Keratinocyte (primary cell): ENCODE data around the gene LGI4. TPM values are rescaled to one million over a fixed set of nuclear protein-coding genes. Genes with fewer than 3 reads are reported as not detected.

Experiments
- DNase-seq: peaks from one replicate; pipeline ENCODE4 v3.0.0-alpha.2; 2011; ENCODE audit warnings: low read depth, missing footprints, low spot score
- FAIRE-seq: peaks from 2 replicates; lab custom pipeline; 2011; peaks lifted over from hg19 to GRCh38; lab: Jason Lieb, UNC
- H2AFZ ChIP-seq: 2 replicates; pipeline ENCODE4 v1.6.0; 2012; ENCODE audit warnings: low read length, control low read depth, inconsistent platforms; ENCODE audit not compliant: control insufficient read depth
- H3K27ac ChIP-seq: 2 replicates; pipeline ENCODE4 v1.5.1; 2011; ENCODE audit warnings: low read length; ENCODE audit not compliant: control insufficient read depth, insufficient read depth
- H3K27me3 ChIP-seq: 3 replicates; pipeline ENCODE4 v1.6.0; 2011; ENCODE audit warnings: low read length; ENCODE audit not compliant: control insufficient read depth, insufficient read depth; ENCODE audit errors: extremely low read depth
- H3K36me3 ChIP-seq, 2 experiments: 2 replicates in 1 of 2; 3 replicates in 1 of 2; pipeline ENCODE4 v1.5.1; 2011; ENCODE audit warnings: low read length in 2 of 2, mild to moderate bottlenecking in 1 of 2; ENCODE audit not compliant: control insufficient read depth in 2 of 2, insufficient read depth in 2 of 2; ENCODE audit errors: extremely low read depth in 1 of 2
- H3K4me1 ChIP-seq: 3 replicates; pipeline ENCODE4 v1.5.1; 2011; ENCODE audit warnings: low read length; ENCODE audit not compliant: control insufficient read depth, insufficient read depth; ENCODE audit errors: extremely low read depth
- H3K4me2 ChIP-seq: 3 replicates; pipeline ENCODE4 v1.6.0; 2011; ENCODE audit warnings: low read depth, low read length; ENCODE audit not compliant: control insufficient read depth, insufficient read depth; ENCODE audit errors: extremely low read depth
- H3K4me3 ChIP-seq, 3 experiments: fragments of 200-600 bp in 1 of 3; sonication (generic) in 1 of 3; 2 replicates in 2 of 3; 3 replicates in 1 of 3; pipeline ENCODE4 v1.5.1; 2011 to 2016; ENCODE audit warnings: low read length in 3 of 3, mild to moderate bottlenecking in 3 of 3, control low read depth in 2 of 3, inconsistent platforms in 1 of 3, low read depth in 1 of 3, mixed read lengths in 1 of 3, mixed run types in 1 of 3, moderate library complexity in 1 of 3; ENCODE audit not compliant: control insufficient read depth in 2 of 3, insufficient read depth in 2 of 3; ENCODE audit errors: extremely low read depth in 1 of 3
- H3K79me2 ChIP-seq: 2 replicates; pipeline ENCODE4 v1.6.0; 2012; ENCODE audit warnings: low read length; ENCODE audit not compliant: control insufficient read depth, insufficient read depth
- H3K9ac ChIP-seq: 3 replicates; pipeline ENCODE4 v1.6.0; 2011; ENCODE audit warnings: low read length; ENCODE audit not compliant: control insufficient read depth, insufficient read depth; ENCODE audit errors: extremely low read depth
- H3K9me1 ChIP-seq: 3 replicates; pipeline ENCODE4 v1.6.0; 2011; ENCODE audit warnings: low read length; ENCODE audit not compliant: control insufficient read depth, insufficient read depth; ENCODE audit errors: extremely low read depth
- H3K9me3 ChIP-seq: 2 replicates; pipeline ENCODE4 v1.5.1; 2012; ENCODE audit warnings: low read depth, low read length; ENCODE audit not compliant: control insufficient read depth
- H4K20me1 ChIP-seq: 3 replicates; pipeline ENCODE4 v1.6.0; 2011; ENCODE audit warnings: low read length; ENCODE audit not compliant: control insufficient read depth, insufficient read depth; ENCODE audit errors: extremely low read depth
- EZH2 ChIP-seq: IDR thresholded peaks from one replicate; pipeline ENCODE4 v1.6.1; 2012; ENCODE audit warnings: inconsistent platforms, mild to moderate bottlenecking, low read length, moderate library complexity
- dilution Hi-C: fragments of 300-500 bp; cut with MboI; formaldehyde crosslinking; loops from one replicate; pipeline ENCODE4 v1.7.0; 2020; ENCODE audit warnings: low sequenced_read_pairs; ENCODE audit not compliant: extremely low pct_ligation_motif_present
- polyA plus RNA-seq, 5 experiments: library from polyadenylated mRNA; depleted of rRNA in 3 of 5; stranded (reverse) in 3 of 5; stranded (forward) in 1 of 5; unstranded in 1 of 5; fragments of >200 nt; gene quantifications; 1 replicate in 1 of 5; 2 replicates in 3 of 5; 3 replicates in 1 of 5; pipeline versions ENCODE4 v1.2.1 to v1.2.3, GENCODE V29; 2011 to 2012; ENCODE audit warnings: missing spikeins in 2 of 5, low read depth in 1 of 5, low replicate concordance in 1 of 5
- TF ChIP-seq, protein P1 (sequence below), 3 experiments: IDR thresholded peaks in 1 of 3; conservative IDR thresholded peaks in 1 of 3; optimal IDR thresholded peaks in 1 of 3; 2 replicates in 2 of 3; 3 replicates in 1 of 3; pipeline versions ENCODE3 to v1.5.1; 2011; ENCODE audit warnings: low read length in 3 of 3, mild to moderate bottlenecking in 3 of 3, moderate library complexity in 2 of 3, control low read depth in 1 of 3, inconsistent platforms in 1 of 3; ENCODE audit not compliant: insufficient read depth in 2 of 3; ENCODE audit errors: extremely low read depth in 1 of 3

The LGI4 gene
- polyA plus RNA-seq, 1 donor (not counting 4 experiments of a cell fraction or from before 2014, with no cell fraction given) = 0.01 TPM

DNA sequence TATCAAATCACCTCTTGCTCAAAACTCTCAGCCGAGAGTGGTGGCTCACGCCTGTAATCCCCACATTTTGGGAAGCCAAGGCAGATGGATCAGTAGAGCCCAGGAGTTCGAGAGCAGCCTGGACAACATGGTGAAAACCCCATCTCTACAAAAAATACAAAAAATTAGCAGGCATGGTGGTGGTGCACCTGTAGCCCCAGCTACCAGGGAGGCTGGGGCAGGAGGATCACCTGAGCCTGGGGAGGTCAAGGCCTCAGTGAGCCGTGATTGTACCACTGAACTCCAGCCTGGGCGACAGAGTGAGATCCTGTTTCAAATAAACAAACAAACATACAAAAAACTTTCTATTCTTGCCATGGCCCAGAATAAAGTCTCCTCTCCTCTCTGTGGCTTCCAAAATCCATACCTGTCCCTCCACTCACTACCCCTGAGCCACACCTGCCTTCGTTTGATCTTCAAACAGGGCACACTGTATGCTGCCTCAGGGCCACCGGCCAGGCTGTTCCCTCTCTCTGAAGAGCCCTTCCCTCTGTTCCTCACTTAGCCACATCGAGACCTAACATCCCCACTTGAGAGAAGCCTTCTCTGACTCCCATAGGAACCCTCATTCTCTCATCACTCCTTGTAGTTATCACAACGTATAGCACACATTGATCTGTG is 6.3 kb downstream of the LGI4 start:
- no peak overlapping the region for H3K9ac ChIP-seq
- H3K9me1 ChIP-seq = no peaks in the 10 kb centered on the region
- H3K36me3 ChIP-seq = no peaks in the 10 kb centered on the region
- TF ChIP-seq EZH2 = no peak
- TF ChIP-seq, protein P1, sequence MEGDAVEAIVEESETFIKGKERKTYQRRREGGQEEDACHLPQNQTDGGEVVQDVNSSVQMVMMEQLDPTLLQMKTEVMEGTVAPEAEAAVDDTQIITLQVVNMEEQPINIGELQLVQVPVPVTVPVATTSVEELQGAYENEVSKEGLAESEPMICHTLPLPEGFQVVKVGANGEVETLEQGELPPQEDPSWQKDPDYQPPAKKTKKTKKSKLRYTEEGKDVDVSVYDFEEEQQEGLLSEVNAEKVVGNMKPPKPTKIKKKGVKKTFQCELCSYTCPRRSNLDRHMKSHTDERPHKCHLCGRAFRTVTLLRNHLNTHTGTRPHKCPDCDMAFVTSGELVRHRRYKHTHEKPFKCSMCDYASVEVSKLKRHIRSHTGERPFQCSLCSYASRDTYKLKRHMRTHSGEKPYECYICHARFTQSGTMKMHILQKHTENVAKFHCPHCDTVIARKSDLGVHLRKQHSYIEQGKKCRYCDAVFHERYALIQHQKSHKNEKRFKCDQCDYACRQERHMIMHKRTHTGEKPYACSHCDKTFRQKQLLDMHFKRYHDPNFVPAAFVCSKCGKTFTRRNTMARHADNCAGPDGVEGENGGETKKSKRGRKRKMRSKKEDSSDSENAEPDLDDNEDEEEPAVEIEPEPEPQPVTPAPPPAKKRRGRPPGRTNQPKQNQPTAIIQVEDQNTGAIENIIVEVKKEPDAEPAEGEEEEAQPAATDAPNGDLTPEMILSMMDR (optimal IDR thresholded peaks at IDR 0.05 in 1 of 3, IDR thresholded peaks at IDR 0.05 in 1 of 3, conservative IDR thresholded peaks at IDR 0.05 in 1 of 3; ENCODE audit: extremely low read depth in 1 of 3, insufficient read depth in 2 of 3, low read length in 3 of 3) = no peak
- H4K20me1 ChIP-seq = no peaks in the 10 kb centered on the region
- no peak for DNase-seq
- no peaks in the 10 kb centered on the region for H3K27me3 ChIP-seq
- no peaks in the 10 kb centered on the region for H3K9me3 ChIP-seq
- H2AFZ ChIP-seq = no peak overlapping the region
- no peak overlapping the region for H3K4me2 ChIP-seq
- H3K27ac ChIP-seq = no peak overlapping the region
- no peak overlapping the region for H3K4me3 ChIP-seq
- FAIRE-seq = no peak
- dilution Hi-C loops = no loop called here
- H3K79me2 ChIP-seq = no peaks in the 10 kb centered on the region
- H3K4me1 ChIP-seq = peaks cover 38% of the 10 kb centered on the region

DNA sequence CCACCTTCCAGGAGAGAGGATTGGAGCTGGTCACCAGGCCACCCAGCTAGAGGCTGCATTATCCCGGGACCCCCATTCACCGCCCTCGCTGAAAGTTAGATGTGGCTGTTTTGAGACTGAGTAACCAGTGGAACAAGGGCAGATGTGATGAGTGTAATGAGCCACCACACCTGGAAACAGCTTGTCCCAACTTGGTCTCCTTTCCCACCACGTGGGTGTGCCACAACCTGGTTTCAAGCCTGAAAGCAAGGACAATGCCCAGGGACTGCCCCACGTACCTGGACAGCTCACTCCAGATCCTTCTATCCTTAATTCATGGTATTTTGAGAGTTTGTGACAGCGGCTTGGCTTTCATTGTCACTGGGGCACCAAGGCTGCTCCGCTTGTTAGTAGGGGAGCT is 7.0 kb downstream of the LGI4 start:
- H3K27me3 ChIP-seq = no peaks in the 10 kb centered on the region
- H3K9me3 ChIP-seq = no peaks in the 10 kb centered on the region
- no peaks in the 10 kb centered on the region for H3K36me3 ChIP-seq
- H4K20me1 ChIP-seq = no peaks in the 10 kb centered on the region
- H3K79me2 ChIP-seq = no peaks in the 10 kb centered on the region
- dilution Hi-C loops = no loop called here
- DNase-seq (no peak), FAIRE-seq (peak; percentile 86)
- TF ChIP-seq EZH2 = no peak
- TF ChIP-seq, protein P1 (optimal IDR thresholded peaks at IDR 0.05 in 1 of 3, IDR thresholded peaks at IDR 0.05 in 1 of 3, conservative IDR thresholded peaks at IDR 0.05 in 1 of 3; ENCODE audit: extremely low read depth in 1 of 3, insufficient read depth in 2 of 3, low read length in 3 of 3) = peak in 1 of 3 experiments; percentile 21
- peak overlapping the region; percentile 52 for H3K4me2 ChIP-seq
- peak overlapping the region; percentile 44 for H2AFZ ChIP-seq
- peak overlapping the region; percentile 35 for H3K9ac ChIP-seq
- peaks cover 45% of the 10 kb centered on the region for H3K4me1 ChIP-seq
- H3K27ac ChIP-seq = no peak overlapping the region
- no peaks in the 10 kb centered on the region for H3K9me1 ChIP-seq
- H3K4me3 ChIP-seq = no peak overlapping the region
